Myometrial cell (primary cell): ENCODE data around the gene RCL1. TPM values are rescaled to one million over a fixed set of nuclear protein-coding genes. Genes with fewer than 3 reads are reported as not detected.

Source experiments
- total RNA-seq: library from RNA; depleted of rRNA; stranded (reverse); fragments of >200 nt; gene quantifications from 2 replicates; pipeline ENCODE4 v1.2.3, GENCODE V29; 2015

The RCL1 gene, protein sequence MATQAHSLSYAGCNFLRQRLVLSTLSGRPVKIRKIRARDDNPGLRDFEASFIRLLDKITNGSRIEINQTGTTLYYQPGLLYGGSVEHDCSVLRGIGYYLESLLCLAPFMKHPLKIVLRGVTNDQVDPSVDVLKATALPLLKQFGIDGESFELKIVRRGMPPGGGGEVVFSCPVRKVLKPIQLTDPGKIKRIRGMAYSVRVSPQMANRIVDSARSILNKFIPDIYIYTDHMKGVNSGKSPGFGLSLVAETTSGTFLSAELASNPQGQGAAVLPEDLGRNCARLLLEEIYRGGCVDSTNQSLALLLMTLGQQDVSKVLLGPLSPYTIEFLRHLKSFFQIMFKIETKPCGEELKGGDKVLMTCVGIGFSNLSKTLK
- 8.1 and 8.5 TPM in 2 replicates for total RNA-seq

GRCh38 chr9:4792572-4793458, at the start of gene RCL1:
RCL1 (plus strand) TSS chr9:4792944; CDS start chr9:4793092, 148 bp downstream.

Other genes starting within 250 kb of the RCL1 start
- 8.1 and 12.2 TPM in 2 replicates for gene PLPP6, start 130.7 kb upstream of the RCL1 start, total RNA-seq
- gene SPATA6L, start 126.5 kb upstream of the RCL1 start, total RNA-seq, result 0.86 TPM in 1 of 2 replicates, not detected in the other
- gene CDC37L1, start 113.4 kb upstream of the RCL1 start, total RNA-seq, result 19.5 and 28.3 TPM in 2 replicates
- 43.8 and 61.1 TPM in 2 replicates for gene AK3, start 51.7 kb upstream of the RCL1 start, total RNA-seq
- 3.7 and 6.2 TPM in 2 replicates for gene JAK2, start 192.3 kb downstream of the RCL1 start, total RNA-seq